ENCODE results near the gene C12orf75. TPM values are rescaled to one million over a fixed set of nuclear protein-coding genes. Genes with fewer than 3 reads are reported as not detected.
"Not testable (repeated sequence)": the region's sequence is repeated elsewhere in the genome, so short reads cannot be mapped to it uniquely, and the experiment has no call there.

The C12orf75 gene
- total RNA-seq, 4 donors from 2014 or later: 16.1 to 20.1 (median 18.3) TPM

DNA sequence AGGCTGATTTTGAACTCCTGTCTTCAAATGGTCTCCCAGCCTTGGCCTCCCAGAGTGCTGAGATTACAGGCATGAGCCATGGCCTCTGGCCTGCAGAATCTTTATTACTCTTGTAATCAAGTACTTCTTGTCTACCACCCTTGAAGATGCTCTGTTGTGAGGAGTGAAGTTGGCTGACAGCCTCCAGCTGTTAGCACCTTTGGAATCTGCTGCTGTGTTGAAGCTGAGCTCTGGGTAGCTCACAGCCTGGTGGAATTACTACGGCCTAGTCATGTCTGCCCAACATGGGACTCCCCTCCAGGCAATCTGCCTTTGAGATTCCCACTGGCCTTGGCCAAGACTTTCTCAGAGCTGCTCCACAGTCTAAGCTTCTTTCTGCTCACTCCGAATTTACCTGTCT is 5.8 kb upstream of the C12orf75 start:
- no peaks in the 10 kb centered on the region for H3K4me1 ChIP-seq
- H3K4me3 ChIP-seq: no peak overlapping the region
- no peaks in the 10 kb centered on the region for H3K27me3 ChIP-seq
- no peaks in the 10 kb centered on the region for H3K9me3 ChIP-seq
- TF ChIP-seq POLR2A (IDR thresholded peaks at IDR 0.05): no peak
- TF ChIP-seq, protein P1, sequence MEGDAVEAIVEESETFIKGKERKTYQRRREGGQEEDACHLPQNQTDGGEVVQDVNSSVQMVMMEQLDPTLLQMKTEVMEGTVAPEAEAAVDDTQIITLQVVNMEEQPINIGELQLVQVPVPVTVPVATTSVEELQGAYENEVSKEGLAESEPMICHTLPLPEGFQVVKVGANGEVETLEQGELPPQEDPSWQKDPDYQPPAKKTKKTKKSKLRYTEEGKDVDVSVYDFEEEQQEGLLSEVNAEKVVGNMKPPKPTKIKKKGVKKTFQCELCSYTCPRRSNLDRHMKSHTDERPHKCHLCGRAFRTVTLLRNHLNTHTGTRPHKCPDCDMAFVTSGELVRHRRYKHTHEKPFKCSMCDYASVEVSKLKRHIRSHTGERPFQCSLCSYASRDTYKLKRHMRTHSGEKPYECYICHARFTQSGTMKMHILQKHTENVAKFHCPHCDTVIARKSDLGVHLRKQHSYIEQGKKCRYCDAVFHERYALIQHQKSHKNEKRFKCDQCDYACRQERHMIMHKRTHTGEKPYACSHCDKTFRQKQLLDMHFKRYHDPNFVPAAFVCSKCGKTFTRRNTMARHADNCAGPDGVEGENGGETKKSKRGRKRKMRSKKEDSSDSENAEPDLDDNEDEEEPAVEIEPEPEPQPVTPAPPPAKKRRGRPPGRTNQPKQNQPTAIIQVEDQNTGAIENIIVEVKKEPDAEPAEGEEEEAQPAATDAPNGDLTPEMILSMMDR (IDR thresholded peaks at IDR 0.05): no peak
- no peaks in the 10 kb centered on the region for H3K36me3 ChIP-seq
- H3K27ac ChIP-seq: no peak overlapping the region
- no peak for DNase-seq

DNA sequence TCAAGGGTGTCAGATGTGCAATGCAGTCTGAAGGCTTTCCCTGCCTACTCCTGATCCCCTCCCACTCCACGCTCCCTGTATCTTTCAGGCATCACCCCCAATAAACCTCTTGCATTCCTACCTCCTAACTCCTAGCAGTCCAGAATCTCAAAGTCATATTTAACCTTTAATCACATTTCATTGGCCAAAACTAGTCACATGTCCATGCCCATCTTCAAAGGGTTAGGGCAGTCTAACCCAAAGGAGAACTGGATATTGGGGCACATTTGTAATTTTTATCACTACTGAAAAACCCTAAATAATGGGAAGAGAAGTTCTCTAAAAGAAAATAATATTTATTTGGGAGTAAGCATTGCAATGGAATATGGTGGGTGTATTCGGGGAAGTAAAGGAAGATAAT is 5.4 kb upstream of the C12orf75 start:
- Histone ChIP-seq H3K27me3 (no peaks in the 10 kb centered on the region), H3K9me3 (no peaks in the 10 kb centered on the region), H3K36me3 (no peaks in the 10 kb centered on the region), H3K4me3 (no peak overlapping the region), H3K4me1 (peaks cover 0 to 4% (median 0%) of the 10 kb centered on the region in 4 donors), H3K27ac (no peak overlapping the region)
- TF ChIP-seq, protein P1 (IDR thresholded peaks at IDR 0.05): no peak
- TF ChIP-seq POLR2A (IDR thresholded peaks at IDR 0.05): no peak
- DNase-seq: no peak

DNA sequence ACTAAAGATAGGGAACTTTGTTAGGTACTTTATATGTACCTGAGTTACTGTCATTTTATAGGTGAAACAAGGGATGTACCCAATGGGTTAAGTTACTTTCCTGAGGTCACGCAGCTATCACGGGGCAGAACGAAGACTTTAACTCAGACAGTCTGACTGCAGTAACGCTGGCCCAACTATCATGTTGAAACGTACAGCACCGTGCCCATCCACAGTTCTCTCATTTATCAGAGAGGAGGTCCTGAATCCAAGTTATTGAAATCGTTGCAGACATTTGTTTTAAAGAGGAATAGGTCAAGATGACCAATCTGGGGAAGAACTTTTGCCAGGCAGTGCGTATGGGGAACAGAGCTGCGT is 587 bp upstream of the C12orf75 start:
- Histone ChIP-seq H3K9me3 (no peaks in the 10 kb centered on the region), H3K4me1 (peaks cover 0 to 11% (median 0%) of the 10 kb centered on the region in 4 donors), H3K27me3 (no peaks in the 10 kb centered on the region), H3K27ac (peak overlapping the region in 2 of 4 donors; percentile 5 to 81), H3K36me3 (no peaks in the 10 kb centered on the region), H3K4me3 (peak overlapping the region; percentile 51 to 98 (median 88))
- no peak for DNase-seq
- TF ChIP-seq, protein P1 (IDR thresholded peaks at IDR 0.05): no peak
- no peak for TF ChIP-seq POLR2A (IDR thresholded peaks at IDR 0.05)

DNA sequence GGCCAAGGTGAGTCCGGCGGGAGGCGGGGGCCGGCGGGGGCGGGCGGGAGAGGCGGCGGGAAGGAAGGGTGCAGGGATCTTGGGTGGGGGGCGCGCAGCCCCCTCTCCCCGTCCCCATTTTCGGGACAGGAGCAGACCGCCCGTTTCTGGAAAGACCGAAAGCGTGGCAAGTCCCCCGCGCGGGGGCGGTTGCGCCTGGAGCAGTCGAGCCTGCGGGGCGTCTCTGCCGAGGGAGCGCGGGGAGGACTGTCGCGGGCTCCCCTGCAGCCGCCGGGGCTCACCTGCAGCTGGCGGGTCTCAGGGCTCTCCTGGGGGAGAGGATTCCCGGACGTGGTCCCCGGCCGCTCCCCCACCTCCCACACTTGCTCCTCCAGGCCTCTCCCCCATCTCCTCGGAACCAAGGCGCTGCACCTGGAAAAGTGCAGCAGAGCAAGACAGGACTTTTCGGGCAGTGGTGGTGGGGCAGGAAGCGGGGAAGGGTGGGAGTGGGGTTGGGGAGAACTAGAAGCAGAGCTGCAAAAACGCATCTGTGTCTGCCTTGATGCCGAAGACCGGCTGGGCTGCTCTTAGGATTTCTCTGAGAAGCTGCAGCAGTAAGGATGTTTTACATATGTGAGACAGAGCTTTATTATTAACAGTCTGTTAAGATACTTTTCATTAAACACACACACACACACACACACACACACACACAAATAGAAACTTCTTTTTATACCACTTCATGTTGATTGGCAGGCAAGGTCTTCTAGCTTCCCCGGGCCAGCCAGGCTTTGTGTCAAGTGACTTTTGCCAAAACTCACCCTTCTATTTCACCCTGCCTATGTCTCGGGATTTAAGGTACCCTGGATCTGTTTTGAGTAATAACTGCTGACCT is 677 bp downstream of the C12orf75 start:
- Histone ChIP-seq H3K4me3 (peak overlapping the region; percentile 51 to 98 (median 88)), H3K9me3 (no peaks in the 10 kb centered on the region), H3K27me3 (no peaks in the 10 kb centered on the region), H3K27ac (peak overlapping the region; percentile 38 to 81 (median 56)), H3K4me1 (peaks cover 0 to 11% (median 0%) of the 10 kb centered on the region in 4 donors), H3K36me3 (no peaks in the 10 kb centered on the region)
- peak in 2 of 3 donors; percentile 26 to 59 for DNase-seq
- no peak for TF ChIP-seq POLR2A (IDR thresholded peaks at IDR 0.05)
- TF ChIP-seq, protein P1 (IDR thresholded peaks at IDR 0.05): no peak

DNA sequence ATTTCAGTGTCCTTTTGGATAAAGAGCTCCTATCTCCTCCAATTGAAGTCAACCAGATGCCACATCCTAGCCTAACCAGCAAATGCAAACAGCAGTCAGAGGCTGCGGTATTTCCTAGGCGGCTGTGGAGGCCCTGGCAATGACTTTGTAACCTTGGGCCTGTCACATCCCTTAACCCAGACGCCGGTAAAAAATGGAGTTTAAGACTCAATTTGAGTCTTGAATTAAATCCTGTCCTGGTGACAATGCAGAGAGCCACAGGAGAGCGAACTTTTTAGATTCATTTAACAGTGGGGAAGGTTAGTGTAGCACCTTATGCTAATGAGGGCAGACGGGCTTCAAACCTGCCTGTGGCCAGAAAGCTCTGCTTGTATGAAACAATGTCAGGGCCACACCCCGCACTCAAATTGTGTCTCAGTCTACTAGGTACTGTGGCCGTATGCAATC is 1.3 kb downstream of the C12orf75 start:
- Histone ChIP-seq H3K9me3 (no peaks in the 10 kb centered on the region), H3K27me3 (no peaks in the 10 kb centered on the region), H3K36me3 (no peaks in the 10 kb centered on the region), H3K27ac (peak overlapping the region in 1 of 4 donors; percentile 58), H3K4me1 (peaks cover 0 to 11% (median 0%) of the 10 kb centered on the region in 4 donors), H3K4me3 (peak overlapping the region in 3 of 4 donors; percentile 81 to 98 (median 95))
- DNase-seq: no peak
- no peak for TF ChIP-seq POLR2A (IDR thresholded peaks at IDR 0.05)
- TF ChIP-seq, protein P1 (IDR thresholded peaks at IDR 0.05): no peak

DNA sequence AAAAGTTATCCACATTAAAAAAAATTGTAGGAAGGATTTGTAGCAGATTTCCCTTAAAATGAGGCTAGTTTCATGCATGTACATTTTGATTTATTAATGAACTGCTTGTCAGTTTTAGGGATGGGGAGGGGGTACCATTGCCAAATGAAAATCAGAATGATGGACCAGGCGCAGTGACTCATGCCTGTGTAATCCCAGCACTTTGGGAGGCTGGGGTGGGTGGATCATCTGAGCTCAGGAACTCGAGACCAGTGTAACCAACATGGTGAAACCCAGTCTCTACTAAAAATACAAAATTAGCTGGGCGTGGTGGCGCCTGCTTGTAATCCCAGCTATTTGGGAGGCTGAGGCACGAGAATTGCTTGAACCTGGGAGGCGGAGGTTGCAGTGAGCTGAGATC is 1.8 kb downstream of the C12orf75 start:
- not testable (repeated sequence) for H3K27me3 ChIP-seq, H3K4me3 ChIP-seq, DNase-seq, H3K27ac ChIP-seq, H3K9me3 ChIP-seq, H3K36me3 ChIP-seq
- peaks cover 0 to 11% (median 0%) of the 10 kb centered on the region in 4 donors for H3K4me1 ChIP-seq

Data from Peyer's patch (tissue), 4 donors.